Activated CD4-positive, alpha-beta T cell treated with anti-CD3 and anti-CD28 coated beads, Interleukin-2, amount 10 ng/mL, durations not matched to agents 7 days and 5 days (primary cell): ENCODE data around the gene HDAC10. TPM values are rescaled to one million over a fixed set of nuclear protein-coding genes. Genes with fewer than 3 reads are reported as not detected.

ENCODE experiments used
- CTCF ChIA-PET: fragments of 350-600 bp; sonication (Branson Sonifier 250); formaldehyde crosslinking; loops from one replicate; lab custom pipeline; 2021; ENCODE audit warnings: antibody characterized with exemption; lab: Charles Lee
- POLR2A ChIA-PET: fragments of 350-600 bp; sonication (Branson Sonifier 250); formaldehyde crosslinking; loops from one replicate; lab custom pipeline; 2021; ENCODE audit warnings: antibody characterized with exemption; lab: Charles Lee
- DNase-seq: peaks from one replicate; pipeline ENCODE4 v3.0.0-alpha.2; 2020
- H3K27ac Mint-ChIP-seq: one replicate; pipeline ENCODE4 v1.8.0; 2021; ENCODE audit warnings: mild to moderate bottlenecking, moderate library complexity, mixed read lengths
- H3K27me3 Mint-ChIP-seq: one replicate; pipeline ENCODE4 v1.8.0; 2021; ENCODE audit warnings: mixed read lengths
- H3K36me3 Mint-ChIP-seq: one replicate; pipeline ENCODE4 v1.8.0; 2021; ENCODE audit warnings: low read depth, mixed read lengths
- H3K4me1 Mint-ChIP-seq: one replicate; pipeline ENCODE4 v1.8.0; 2021; ENCODE audit warnings: mixed read lengths
- H3K4me3 Mint-ChIP-seq: one replicate; pipeline ENCODE4 v1.8.0; 2021; ENCODE audit warnings: mild to moderate bottlenecking, moderate library complexity, mixed read lengths
- H3K9me3 Mint-ChIP-seq: one replicate; pipeline ENCODE4 v1.8.0; 2021; ENCODE audit warnings: mixed read lengths
- total RNA-seq, 2 experiments: library from RNA; stranded (reverse); gene quantifications; one replicate each; pipeline ENCODE4 v1.2.3, GENCODE V29; 2021

The HDAC10 gene
- total RNA-seq, 2 experiments from 2014 or later, result 68.3 to 93.6 TPM

- no peak for DNase-seq
- Mint-ChIP-seq H3K9me3 (no peaks in the 10 kb centered on the region), H3K4me1 (no peaks in the 10 kb centered on the region), H3K27ac (no peak overlapping the region), H3K4me3 (no peak overlapping the region), H3K27me3 (no peaks in the 10 kb centered on the region), H3K36me3 (peaks cover 21% of the 10 kb centered on the region)
- CTCF ChIA-PET, result no interaction called here
- POLR2A ChIA-PET, result no interaction called here
Observed at GRCh38 chr22:50229370-50229769, 21.7 kb downstream of the HDAC10 start.

GRCh38 chr22:50228366-50228765 is 22.7 kb downstream of the HDAC10 start:
- Mint-ChIP-seq H3K4me1 (no peaks in the 10 kb centered on the region), H3K4me3 (no peak overlapping the region), H3K9me3 (no peaks in the 10 kb centered on the region), H3K36me3 (peaks cover 21% of the 10 kb centered on the region), H3K27me3 (no peaks in the 10 kb centered on the region), H3K27ac (no peak overlapping the region)
- ChIA-PET CTCF (interaction anchor here (1.1 to 1.2 kb wide), 2 partner anchors 9 to 240 kb away, joined by 3 read pairs; no protein-coding TSS in a partner anchor), POLR2A (no interaction called here)
- no peak for DNase-seq

GRCh38 chr22:50227579-50228215 is 23.4 kb downstream of the HDAC10 start:
- no peak overlapping the region for H3K27ac Mint-ChIP-seq
- DNase-seq, result no peak
- H3K4me3 Mint-ChIP-seq, result no peak overlapping the region
- no peaks in the 10 kb centered on the region for H3K27me3 Mint-ChIP-seq
- no peaks in the 10 kb centered on the region for H3K4me1 Mint-ChIP-seq
- no peaks in the 10 kb centered on the region for H3K9me3 Mint-ChIP-seq
- ChIA-PET POLR2A (no interaction called here), CTCF (interaction anchor here (1.1 to 1.2 kb wide), 2 partner anchors 10 to 241 kb away, joined by 3 read pairs; no protein-coding TSS in a partner anchor)
- peaks cover 20% of the 10 kb centered on the region for H3K36me3 Mint-ChIP-seq

- Mint-ChIP-seq H3K4me1 (no peaks in the 10 kb centered on the region), H3K27ac (no peak overlapping the region), H3K9me3 (no peaks in the 10 kb centered on the region), H3K4me3 (no peak overlapping the region), H3K27me3 (no peaks in the 10 kb centered on the region), H3K36me3 (peaks cover 20% of the 10 kb centered on the region)
- POLR2A ChIA-PET, result no interaction called here
- no peak for DNase-seq
- CTCF ChIA-PET, result no interaction called here
Observed at GRCh38 chr22:50226875-50227165, 24.2 kb downstream of the HDAC10 start.

GRCh38 chr22:50226063-50226874 is 24.8 kb downstream of the HDAC10 start:
- H3K4me3 Mint-ChIP-seq, result no peak overlapping the region
- H3K4me1 Mint-ChIP-seq, result no peaks in the 10 kb centered on the region
- H3K27ac Mint-ChIP-seq, result no peak overlapping the region
- no peaks in the 10 kb centered on the region for H3K9me3 Mint-ChIP-seq
- no peaks in the 10 kb centered on the region for H3K27me3 Mint-ChIP-seq
- CTCF ChIA-PET, result no interaction called here
- POLR2A ChIA-PET, result no interaction called here
- no peak for DNase-seq
- peaks cover 20% of the 10 kb centered on the region for H3K36me3 Mint-ChIP-seq

- Mint-ChIP-seq H3K27me3 (no peaks in the 10 kb centered on the region), H3K27ac (no peak overlapping the region), H3K36me3 (peaks cover 25% of the 10 kb centered on the region), H3K4me3 (no peak overlapping the region), H3K4me1 (no peaks in the 10 kb centered on the region), H3K9me3 (no peaks in the 10 kb centered on the region)
- ChIA-PET POLR2A (no interaction called here), CTCF (no interaction called here)
- no peak for DNase-seq
Observed at GRCh38 chr22:50225200-50225969, 25.7 kb downstream of the HDAC10 start.

GRCh38 chr22:50224071-50224470 is 27.0 kb downstream of the HDAC10 start:
- Mint-ChIP-seq H3K27ac (no peak overlapping the region), H3K27me3 (no peaks in the 10 kb centered on the region), H3K4me3 (no peak overlapping the region), H3K9me3 (no peaks in the 10 kb centered on the region), H3K4me1 (no peaks in the 10 kb centered on the region), H3K36me3 (peaks cover 22% of the 10 kb centered on the region)
- POLR2A ChIA-PET, result no interaction called here
- CTCF ChIA-PET, result no interaction called here
- DNase-seq, result no peak

GRCh38 chr22:50222508-50222907 is 28.6 kb downstream of the HDAC10 start:
- Mint-ChIP-seq H3K4me1 (no peaks in the 10 kb centered on the region), H3K9me3 (no peaks in the 10 kb centered on the region), H3K27me3 (no peaks in the 10 kb centered on the region), H3K27ac (no peak overlapping the region), H3K4me3 (no peak overlapping the region), H3K36me3 (peaks cover 22% of the 10 kb centered on the region)
- CTCF ChIA-PET, result no interaction called here
- POLR2A ChIA-PET, result no interaction called here
- DNase-seq, result no peak

GRCh38 chr22:50221410-50222300 is 29.4 kb downstream of the HDAC10 start:
- ChIA-PET POLR2A (no interaction called here), CTCF (interaction anchor here (1.3 to 1.5 kb wide), 2 partner anchors 18 to 138 kb away, joined by 3 to 4 read pairs; no protein-coding TSS in a partner anchor)
- DNase-seq, result no peak
- Mint-ChIP-seq H3K9me3 (no peaks in the 10 kb centered on the region), H3K4me3 (no peak overlapping the region), H3K27ac (no peak overlapping the region), H3K27me3 (no peaks in the 10 kb centered on the region), H3K36me3 (peaks cover 23% of the 10 kb centered on the region), H3K4me1 (no peaks in the 10 kb centered on the region)

GRCh38 chr22:50220603-50221409 is 30.3 kb downstream of the HDAC10 start:
- POLR2A ChIA-PET, result no interaction called here
- no peak overlapping the region for H3K4me3 Mint-ChIP-seq
- H3K4me1 Mint-ChIP-seq, result no peaks in the 10 kb centered on the region
- CTCF ChIA-PET, result interaction anchor here (1.3 to 1.5 kb wide), 2 partner anchors 19 to 137 kb away, joined by 3 to 4 read pairs; no protein-coding TSS in a partner anchor
- H3K27me3 Mint-ChIP-seq, result no peaks in the 10 kb centered on the region
- H3K27ac Mint-ChIP-seq, result no peak overlapping the region
- no peak for DNase-seq
- H3K9me3 Mint-ChIP-seq, result no peaks in the 10 kb centered on the region
- H3K36me3 Mint-ChIP-seq, result peaks cover 25% of the 10 kb centered on the region

- ChIA-PET POLR2A (no interaction called here), CTCF (interaction anchor here (1.3 to 1.5 kb wide), 2 partner anchors 20 to 136 kb away, joined by 3 to 4 read pairs; no protein-coding TSS in a partner anchor)
- peaks cover 26% of the 10 kb centered on the region for H3K36me3 Mint-ChIP-seq
- no peak overlapping the region for H3K4me3 Mint-ChIP-seq
- H3K9me3 Mint-ChIP-seq, result no peaks in the 10 kb centered on the region
- DNase-seq, result no peak
- H3K27ac Mint-ChIP-seq, result no peak overlapping the region
- no peaks in the 10 kb centered on the region for H3K27me3 Mint-ChIP-seq
- H3K4me1 Mint-ChIP-seq, result no peaks in the 10 kb centered on the region
Observed at GRCh38 chr22:50219800-50220602, 31.1 kb downstream of the HDAC10 start.
